CD4-positive, alpha-beta memory T cell (primary cell): ENCODE data around the gene SEMA4B. TPM values are rescaled to one million over a fixed set of nuclear protein-coding genes. Genes with fewer than 3 reads are reported as not detected.

Experiments
- CTCF ChIA-PET: fragments of 350-600 bp; sonication (Branson Sonifier 250); formaldehyde crosslinking; loops from one replicate; lab custom pipeline; 2021; ENCODE audit warnings: inconsistent platforms; ENCODE audit not compliant: partially characterized antibody; lab: Charles Lee
- POLR2A ChIA-PET: fragments of 350-600 bp; sonication (Branson Sonifier 250); formaldehyde crosslinking; loops from one replicate; lab custom pipeline; 2021; ENCODE audit not compliant: partially characterized antibody; lab: Charles Lee
- DNase-seq, 5 donors: peaks; one replicate each; pipeline versions ENCODE4 v3.0.0 to v3.0.0-alpha.2; 2020 to 2022; ENCODE audit warnings: mixed read lengths in 1 of 5
- H3K27ac ChIP-seq: one replicate; pipeline ENCODE4 v1.7.0; 2013; ENCODE audit warnings: low read depth, low read length
- H3K27me3 ChIP-seq: 2 replicates; pipeline ENCODE4 v1.7.0; 2013; ENCODE audit warnings: mild to moderate bottlenecking, low read length, moderate library complexity; ENCODE audit not compliant: insufficient read depth
- H3K36me3 ChIP-seq: 2 replicates; pipeline ENCODE4 v1.7.0; 2013; ENCODE audit warnings: mild to moderate bottlenecking, low read length, moderate library complexity; ENCODE audit not compliant: insufficient read depth
- H3K4me1 ChIP-seq: 2 replicates; pipeline ENCODE4 v1.7.0; 2013; ENCODE audit warnings: mild to moderate bottlenecking, low read length, moderate library complexity; ENCODE audit not compliant: insufficient read depth
- H3K4me3 ChIP-seq, 2 donors: one replicate each; pipeline ENCODE4 v1.7.0; 2013; ENCODE audit warnings: low read length in 2 of 2, mild to moderate bottlenecking in 1 of 2
- H3K9me3 ChIP-seq, 2 donors: one replicate each; pipeline ENCODE4 v1.7.0; 2013; ENCODE audit warnings: low read length in 2 of 2, control low read depth in 1 of 2; ENCODE audit not compliant: control insufficient read depth in 1 of 2
- H3K27ac Mint-ChIP-seq, 7 donors: one replicate each; pipeline ENCODE4 v1.8.0; 2020 to 2021; ENCODE audit warnings: mixed read lengths in 7 of 7, mild to moderate bottlenecking in 6 of 7, inconsistent platforms in 3 of 7, moderate library complexity in 3 of 7
- H3K27me3 Mint-ChIP-seq, 2 donors: one replicate each; pipeline ENCODE4 v1.8.0; 2020 to 2021; ENCODE audit warnings: mixed read lengths in 2 of 2
- H3K36me3 Mint-ChIP-seq, 2 donors: one replicate each; pipeline ENCODE4 v1.8.0; 2020 to 2021; ENCODE audit warnings: mixed read lengths in 2 of 2, inconsistent platforms in 1 of 2, mild to moderate bottlenecking in 1 of 2
- H3K4me1 Mint-ChIP-seq, 4 donors: one replicate each; pipeline ENCODE4 v1.8.0; 2020 to 2021; ENCODE audit warnings: mixed read lengths in 4 of 4, mild to moderate bottlenecking in 1 of 4
- H3K4me3 Mint-ChIP-seq, 8 donors: one replicate each; pipeline ENCODE4 v1.8.0; 2020 to 2021; ENCODE audit warnings: mixed read lengths in 8 of 8, mild to moderate bottlenecking in 7 of 8, moderate library complexity in 6 of 8, inconsistent platforms in 3 of 8
- H3K9me3 Mint-ChIP-seq, 8 donors: one replicate each; pipeline ENCODE4 v1.8.0; 2020 to 2021; ENCODE audit warnings: mixed read lengths in 8 of 8, mild to moderate bottlenecking in 5 of 8, inconsistent platforms in 3 of 8, moderate library complexity in 1 of 8
- intact Hi-C: fragments of 100-400 bp; cut with micrococcal nuclease; formaldehyde crosslinking; loops from one replicate; pipeline ENCODE4 v1.15.1; 2023
- polyA plus RNA-seq, 2 donors: library from polyadenylated mRNA; unstranded; fragments of 300-500 nt; fragmentation: Illumina TruSeq; gene quantifications; one replicate each; pipeline ENCODE4 v1.2.3, GENCODE V29; 2021
- total RNA-seq, 2 experiments: library from RNA; stranded (reverse); gene quantifications; one replicate each; pipeline ENCODE4 v1.2.3, GENCODE V29; 2021

SEMA4B gene, protein sequence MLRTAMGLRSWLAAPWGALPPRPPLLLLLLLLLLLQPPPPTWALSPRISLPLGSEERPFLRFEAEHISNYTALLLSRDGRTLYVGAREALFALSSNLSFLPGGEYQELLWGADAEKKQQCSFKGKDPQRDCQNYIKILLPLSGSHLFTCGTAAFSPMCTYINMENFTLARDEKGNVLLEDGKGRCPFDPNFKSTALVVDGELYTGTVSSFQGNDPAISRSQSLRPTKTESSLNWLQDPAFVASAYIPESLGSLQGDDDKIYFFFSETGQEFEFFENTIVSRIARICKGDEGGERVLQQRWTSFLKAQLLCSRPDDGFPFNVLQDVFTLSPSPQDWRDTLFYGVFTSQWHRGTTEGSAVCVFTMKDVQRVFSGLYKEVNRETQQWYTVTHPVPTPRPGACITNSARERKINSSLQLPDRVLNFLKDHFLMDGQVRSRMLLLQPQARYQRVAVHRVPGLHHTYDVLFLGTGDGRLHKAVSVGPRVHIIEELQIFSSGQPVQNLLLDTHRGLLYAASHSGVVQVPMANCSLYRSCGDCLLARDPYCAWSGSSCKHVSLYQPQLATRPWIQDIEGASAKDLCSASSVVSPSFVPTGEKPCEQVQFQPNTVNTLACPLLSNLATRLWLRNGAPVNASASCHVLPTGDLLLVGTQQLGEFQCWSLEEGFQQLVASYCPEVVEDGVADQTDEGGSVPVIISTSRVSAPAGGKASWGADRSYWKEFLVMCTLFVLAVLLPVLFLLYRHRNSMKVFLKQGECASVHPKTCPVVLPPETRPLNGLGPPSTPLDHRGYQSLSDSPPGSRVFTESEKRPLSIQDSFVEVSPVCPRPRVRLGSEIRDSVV
- total RNA-seq = 10 to 100 TPM; 18.9 to 23.0 TPM
- 10 to 100 TPM in 1 of 2 donors, 1 to 10 TPM in 1; 4.4 to 10.5 TPM for polyA plus RNA-seq

DNA sequence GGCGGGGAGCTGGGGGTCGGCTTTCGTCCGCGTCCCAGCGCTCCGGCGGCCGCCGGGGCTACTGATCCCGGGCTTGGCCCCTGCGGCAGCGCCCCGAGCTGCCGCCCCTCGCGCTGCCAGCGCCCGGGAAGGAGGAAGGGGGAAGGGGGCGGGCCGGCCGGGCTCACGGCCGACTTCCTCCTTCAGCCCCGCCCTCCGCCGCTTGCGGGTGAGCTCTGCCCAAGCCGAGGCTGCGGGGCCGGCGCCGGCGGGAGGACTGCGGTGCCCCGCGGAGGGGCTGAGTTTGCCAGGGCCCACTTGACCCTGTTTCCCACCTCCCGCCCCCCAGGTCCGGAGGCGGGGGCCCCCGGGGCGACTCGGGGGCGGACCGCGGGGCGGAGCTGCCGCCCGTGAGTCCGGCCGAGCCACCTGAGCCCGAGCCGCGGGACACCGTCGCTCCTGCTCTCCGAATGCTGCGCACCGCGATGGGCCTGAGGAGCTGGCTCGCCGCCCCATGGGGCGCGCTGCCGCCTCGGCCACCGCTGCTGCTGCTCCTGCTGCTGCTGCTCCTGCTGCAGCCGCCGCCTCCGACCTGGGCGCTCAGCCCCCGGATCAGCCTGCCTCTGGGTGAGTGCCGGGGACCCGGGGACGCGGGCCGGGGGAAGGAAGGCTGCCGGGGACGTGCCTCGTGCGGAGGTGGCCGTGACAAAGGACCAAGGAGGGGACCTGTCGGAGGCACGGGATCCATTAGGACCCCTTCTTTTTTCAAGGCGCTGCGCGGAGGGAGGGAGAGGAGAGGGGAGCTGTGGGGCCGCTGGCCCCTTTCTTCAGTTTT, at the start of gene SEMA4B:
Gene SEMA4B, plus strand, starts transcription at position 201 of the 814 bp plus-strand sequence. Its CDS starts 249 bp downstream, at position 450.
- peaks cover 14 to 35% (median 25%) of the 10 kb centered on the region in 4 donors for H3K4me1 Mint-ChIP-seq
- CTCF ChIA-PET = interaction anchor here (0.8 to 2.9 kb wide), 7 partner anchors 9 to 58 kb away, joined by 3 to 15 read pairs (median 3); partner anchors contain the start of genes CIB1 and GDPGP1

DNA sequence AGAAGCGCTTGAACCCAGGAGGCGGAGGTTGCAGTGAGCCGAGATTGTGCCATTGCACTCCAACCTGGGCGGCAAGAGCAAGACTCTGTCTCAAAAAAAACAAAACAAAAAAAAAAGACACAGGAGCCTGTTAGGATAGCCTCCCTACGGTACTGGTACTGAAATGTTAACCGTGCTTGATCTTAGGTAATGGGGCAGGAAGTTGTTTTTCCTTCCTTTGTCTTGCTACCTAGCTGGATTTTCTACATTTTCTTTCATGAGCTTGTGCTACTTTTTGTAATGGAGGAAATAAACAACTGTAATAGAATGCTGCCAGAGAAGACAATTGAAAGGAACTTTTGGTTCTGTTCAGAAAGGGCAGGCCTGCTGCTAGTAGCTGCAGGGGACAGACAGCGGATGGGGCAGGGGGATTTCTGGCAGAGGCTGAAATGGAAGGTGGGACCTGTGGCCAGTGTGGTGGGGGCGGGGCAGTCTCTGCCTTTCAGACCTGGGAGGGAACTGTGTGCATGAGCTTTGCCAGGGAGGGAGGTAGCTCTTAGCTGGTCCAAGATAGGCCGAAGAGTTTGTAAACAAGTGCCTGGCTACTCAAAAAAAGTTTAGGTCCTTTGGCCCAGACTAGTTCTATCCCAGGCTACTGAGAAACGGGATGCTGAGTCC, 49.0 kb upstream of the SEMA4B start:
- POLR2A ChIA-PET = no interaction called here
- Histone ChIP-seq H3K4me1 (no peaks in the 10 kb centered on the region), H3K4me3 (no peak overlapping the region), H3K9me3 (no peaks in the 10 kb centered on the region), H3K27ac (no peak overlapping the region), H3K36me3 (no peaks in the 10 kb centered on the region), H3K27me3 (no peaks in the 10 kb centered on the region)
- H3K4me3 Mint-ChIP-seq = no peak overlapping the region
- CTCF ChIA-PET = interaction anchor here (0.9 to 1.7 kb wide), 4 partner anchors 10 to 141 kb away, joined by 3 to 5 read pairs (median 3); no protein-coding TSS in a partner anchor
- no peaks in the 10 kb centered on the region for H3K9me3 Mint-ChIP-seq
- peak overlapping the region in 2 of 7 donors; percentile 49 to 70 for H3K27ac Mint-ChIP-seq
- no peaks in the 10 kb centered on the region for H3K36me3 Mint-ChIP-seq
- DNase-seq = no peak
- H3K27me3 Mint-ChIP-seq = no peaks in the 10 kb centered on the region
- intact Hi-C loops = no loop called here
- H3K4me1 Mint-ChIP-seq = no peaks in the 10 kb centered on the region

More for the DNA sequence above, at the start of gene SEMA4B:
- Histone ChIP-seq H3K27ac (peak within 1 kb of the TSS; percentile 74), H3K9me3 (no peaks in the 10 kb centered on the region), H3K4me1 (peaks cover 24% of the 10 kb centered on the region), H3K4me3 (peak within 1 kb of the TSS; percentile 17 to 79), H3K36me3 (no peaks in the 10 kb centered on the region), H3K27me3 (no peaks in the 10 kb centered on the region)
- intact Hi-C loops = loop anchor here (1.0 to 2.0 kb wide), 3 partner anchors 17 to 64 kb away; partner anchors contain the start of gene NGRN
- peak within 1 kb of the TSS; percentile 41 to 91 (median 80) for H3K27ac Mint-ChIP-seq
- POLR2A ChIA-PET = interaction anchor here (0.6 to 7.5 kb wide), 24 partner anchors 9 to 516 kb away, joined by 3 to 130 read pairs (median 4); partner anchors contain the start of genes BLM, CIB1, GDPGP1 and IDH2
- DNase-seq = peak; percentile 70 to 78 (median 73)
- H3K4me3 Mint-ChIP-seq = peak within 1 kb of the TSS; percentile 81 to 91 (median 90)
- no peaks in the 10 kb centered on the region for H3K9me3 Mint-ChIP-seq
- peaks cover 0 to 2% of the 10 kb centered on the region in 2 donors for H3K36me3 Mint-ChIP-seq
- no peaks in the 10 kb centered on the region for H3K27me3 Mint-ChIP-seq

DNA sequence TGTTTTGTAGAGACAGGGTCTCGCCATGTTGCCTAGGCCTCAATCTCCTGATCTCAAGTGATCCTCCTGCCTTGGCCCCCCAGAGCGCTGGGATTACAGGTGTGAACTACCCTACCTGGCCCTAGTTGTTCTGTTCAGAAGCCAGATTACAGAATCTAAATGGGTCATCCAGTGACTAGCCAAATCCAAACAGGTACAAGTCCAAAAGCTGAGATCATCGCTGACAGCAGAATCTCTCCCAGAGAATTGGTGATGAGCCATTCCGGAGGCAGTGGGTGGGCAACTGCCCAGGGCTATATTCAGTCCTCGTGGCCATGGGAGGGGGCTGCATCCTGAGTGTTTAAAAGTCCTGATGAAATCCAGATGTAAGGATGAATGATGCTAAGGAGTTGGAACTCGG, 47.5 kb upstream of the SEMA4B start:
- H3K9me3 ChIP-seq = no peaks in the 10 kb centered on the region
- no peak for DNase-seq
- H3K27ac ChIP-seq = no peak overlapping the region
- H3K27me3 ChIP-seq = no peaks in the 10 kb centered on the region
- H3K4me1 ChIP-seq = peaks cover 9% of the 10 kb centered on the region
- CTCF ChIA-PET = no interaction called here
- Mint-ChIP-seq H3K4me1 (peaks cover 6 to 9% (median 9%) of the 10 kb centered on the region in 4 donors), H3K4me3 (no peak overlapping the region), H3K27me3 (no peaks in the 10 kb centered on the region), H3K36me3 (no peaks in the 10 kb centered on the region), H3K27ac (no peak overlapping the region), H3K9me3 (no peaks in the 10 kb centered on the region)
- POLR2A ChIA-PET = no interaction called here
- H3K36me3 ChIP-seq = no peaks in the 10 kb centered on the region
- no peak overlapping the region for H3K4me3 ChIP-seq
- intact Hi-C loops = no loop called here

DNA sequence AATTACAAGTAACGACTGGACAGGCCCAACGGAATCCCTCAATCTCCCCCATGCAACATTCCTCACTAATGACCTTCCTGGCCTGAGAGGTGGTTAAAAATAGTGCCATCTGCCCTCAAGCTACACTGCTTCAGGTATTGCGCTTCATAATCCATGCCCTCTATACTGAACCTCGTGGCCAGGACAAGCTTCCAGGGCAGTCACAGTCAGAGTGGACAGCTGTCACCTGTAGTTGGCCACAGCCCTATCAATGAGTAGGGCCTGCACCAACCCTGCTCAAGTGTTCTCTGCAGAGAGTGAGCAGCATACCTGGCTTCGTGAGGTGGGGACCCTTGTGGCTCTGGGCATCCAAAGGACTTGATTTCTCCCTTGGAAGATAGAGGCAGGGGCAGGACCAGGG, 46.9 kb upstream of the SEMA4B start:
- no peaks in the 10 kb centered on the region for H3K36me3 ChIP-seq
- no peak for DNase-seq
- ChIA-PET CTCF (no interaction called here), POLR2A (no interaction called here)
- Mint-ChIP-seq H3K27me3 (no peaks in the 10 kb centered on the region), H3K27ac (no peak overlapping the region), H3K36me3 (no peaks in the 10 kb centered on the region), H3K4me1 (peaks cover 6 to 13% (median 10%) of the 10 kb centered on the region in 4 donors), H3K9me3 (no peaks in the 10 kb centered on the region), H3K4me3 (no peak overlapping the region)
- H3K9me3 ChIP-seq = no peaks in the 10 kb centered on the region
- intact Hi-C loops = no loop called here
- H3K27ac ChIP-seq = no peak overlapping the region
- no peak overlapping the region for H3K4me3 ChIP-seq
- H3K4me1 ChIP-seq = peaks cover 9% of the 10 kb centered on the region
- no peaks in the 10 kb centered on the region for H3K27me3 ChIP-seq

DNA sequence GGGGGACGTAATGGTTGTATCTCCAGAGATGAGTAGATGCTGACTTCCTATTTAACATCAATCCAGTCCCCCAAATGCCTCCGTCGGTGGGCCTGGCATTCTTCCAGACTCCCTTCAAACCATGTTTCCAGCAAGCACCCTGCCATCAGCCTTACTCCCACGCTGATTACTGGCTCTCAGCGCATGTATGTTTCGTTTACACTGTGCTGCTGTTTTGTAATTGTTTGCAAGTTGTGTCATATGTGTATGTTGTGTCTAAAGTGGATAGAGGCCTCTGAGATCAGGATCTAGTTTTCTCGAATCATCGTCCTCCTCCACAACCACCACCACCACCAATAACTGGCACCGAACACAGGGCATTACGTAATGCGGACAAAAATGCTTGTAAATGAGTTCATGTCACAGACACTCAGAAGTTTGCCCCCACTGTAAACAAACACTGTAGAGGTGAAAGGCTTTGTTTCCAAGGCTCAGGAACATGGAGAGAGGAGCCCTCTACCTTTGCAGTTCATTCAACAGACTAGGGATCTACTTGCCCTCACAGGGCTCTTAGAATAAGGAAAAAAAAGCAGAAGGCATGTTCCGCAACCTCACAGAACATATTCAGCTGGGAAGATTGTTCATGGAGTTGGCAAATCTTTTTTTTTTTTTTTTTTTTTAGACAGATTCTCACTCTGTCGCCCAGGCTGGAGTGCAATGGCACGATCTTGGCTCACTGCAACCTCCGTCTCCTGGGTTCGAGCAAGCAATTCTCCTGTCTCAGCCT, 46.1 kb upstream of the SEMA4B start:
- H3K36me3 ChIP-seq = no peaks in the 10 kb centered on the region
- peaks cover 9% of the 10 kb centered on the region for H3K4me1 ChIP-seq
- Mint-ChIP-seq H3K36me3 (no peaks in the 10 kb centered on the region), H3K27ac (no peak overlapping the region), H3K27me3 (no peaks in the 10 kb centered on the region), H3K9me3 (no peaks in the 10 kb centered on the region), H3K4me3 (no peak overlapping the region), H3K4me1 (peaks cover 6 to 13% (median 10%) of the 10 kb centered on the region in 4 donors)
- POLR2A ChIA-PET = no interaction called here
- no peak overlapping the region for H3K4me3 ChIP-seq
- H3K27me3 ChIP-seq = no peaks in the 10 kb centered on the region
- intact Hi-C loops = no loop called here
- CTCF ChIA-PET = no interaction called here
- H3K9me3 ChIP-seq = no peaks in the 10 kb centered on the region
- no peak overlapping the region for H3K27ac ChIP-seq
- DNase-seq = no peak

DNA sequence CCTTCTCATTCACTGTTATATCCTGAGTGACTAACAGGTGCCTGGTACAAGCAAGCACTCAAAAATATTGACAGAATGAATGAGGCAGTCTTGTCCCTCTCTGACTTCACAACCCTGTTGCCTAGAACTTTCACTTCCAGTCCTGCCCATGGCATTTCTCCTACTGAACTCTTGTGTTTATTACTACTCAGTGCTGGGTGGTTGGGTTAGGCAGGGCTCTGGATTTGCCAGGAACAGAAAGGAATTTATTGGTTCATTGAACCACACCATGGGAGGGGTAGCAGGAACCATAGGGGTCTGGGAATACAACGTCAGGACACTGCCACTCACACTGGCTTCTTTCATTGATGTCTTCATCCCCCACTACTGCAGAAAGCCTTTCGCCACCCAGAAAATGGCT, 41.9 kb upstream of the SEMA4B start:
- H3K4me1 Mint-ChIP-seq = peaks cover 6 to 13% (median 10%) of the 10 kb centered on the region in 4 donors
- H3K36me3 Mint-ChIP-seq = no peaks in the 10 kb centered on the region
- H3K27me3 Mint-ChIP-seq = peaks cover 1 to 2% of the 10 kb centered on the region in 2 donors
- POLR2A ChIA-PET = no interaction called here
- no peak overlapping the region for H3K27ac ChIP-seq
- H3K9me3 ChIP-seq = no peaks in the 10 kb centered on the region
- H3K4me3 ChIP-seq = no peak overlapping the region
- CTCF ChIA-PET = interaction anchor here (0.6 to 1.4 kb wide), 6 partner anchors 32 to 552 kb away, joined by 3 to 4 read pairs (median 3); partner anchors contain the start of gene SEMA4B
- H3K4me3 Mint-ChIP-seq = no peak overlapping the region
- no peaks in the 10 kb centered on the region for H3K9me3 Mint-ChIP-seq
- peaks cover 9% of the 10 kb centered on the region for H3K4me1 ChIP-seq
- no peaks in the 10 kb centered on the region for H3K36me3 ChIP-seq
- no peak for DNase-seq
- intact Hi-C loops = no loop called here
- H3K27ac Mint-ChIP-seq = peak overlapping the region in 1 of 7 donors; percentile 42
- no peaks in the 10 kb centered on the region for H3K27me3 ChIP-seq
